H1 (cell line): ENCODE data around the gene NDUFB3.
"Not testable (repeated sequence)": the region's sequence is repeated elsewhere in the genome, so short reads cannot be mapped to it uniquely, and the experiment has no call there.

Source experiments
- KDM5A ChIP-seq: fragments of 200-600 bp; IDR thresholded peaks from 2 replicates; pipeline ENCODE4 v1.7.1; 2012; ENCODE audit warnings: mild to moderate bottlenecking, low read length, inconsistent platforms, mixed read lengths
- SP1 ChIP-seq: IDR thresholded peaks from 2 replicates; pipeline ENCODE4 v1.6.1; 2011; ENCODE audit warnings: low read depth, low read length
- TF ChIP-seq, protein P1 (sequence below): IDR thresholded peaks from 2 replicates; pipeline ENCODE4 v1.6.1; 2011; ENCODE audit warnings: low read length, improper control_type of control experiment

DNA sequence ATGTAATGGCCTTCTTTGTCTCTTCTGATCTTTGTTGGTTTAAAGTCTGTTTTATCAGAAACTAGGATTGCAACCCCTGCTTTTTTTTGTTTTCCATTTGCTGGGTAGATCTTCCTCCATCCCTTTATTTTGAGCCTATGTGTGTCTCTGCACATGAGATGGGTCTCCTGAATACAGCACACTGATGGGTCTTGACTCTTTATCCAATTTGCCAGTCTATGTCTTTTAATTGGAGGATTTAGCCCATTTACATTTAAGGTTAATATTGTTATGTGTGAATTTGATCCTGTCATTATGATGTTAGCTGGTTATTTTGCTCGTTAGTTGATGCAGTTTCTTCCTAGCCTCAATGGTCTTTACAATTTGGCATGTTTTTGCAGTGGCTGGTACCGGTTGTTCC lies 37.4 kb upstream of the NDUFB3 start:
- TF ChIP-seq SP1, KDM5A: not testable (repeated sequence)
- TF ChIP-seq, protein P1, sequence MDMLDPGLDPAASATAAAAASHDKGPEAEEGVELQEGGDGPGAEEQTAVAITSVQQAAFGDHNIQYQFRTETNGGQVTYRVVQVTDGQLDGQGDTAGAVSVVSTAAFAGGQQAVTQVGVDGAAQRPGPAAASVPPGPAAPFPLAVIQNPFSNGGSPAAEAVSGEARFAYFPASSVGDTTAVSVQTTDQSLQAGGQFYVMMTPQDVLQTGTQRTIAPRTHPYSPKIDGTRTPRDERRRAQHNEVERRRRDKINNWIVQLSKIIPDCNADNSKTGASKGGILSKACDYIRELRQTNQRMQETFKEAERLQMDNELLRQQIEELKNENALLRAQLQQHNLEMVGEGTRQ = not testable (repeated sequence)
